KG1 (cell line): ENCODE data around the gene LIMS2.

Source experiments
- DNase-seq: peaks from one replicate; lab custom pipeline; 2025; lab: John Stamatoyannopoulos, UW

Gene LIMS2

DNA sequence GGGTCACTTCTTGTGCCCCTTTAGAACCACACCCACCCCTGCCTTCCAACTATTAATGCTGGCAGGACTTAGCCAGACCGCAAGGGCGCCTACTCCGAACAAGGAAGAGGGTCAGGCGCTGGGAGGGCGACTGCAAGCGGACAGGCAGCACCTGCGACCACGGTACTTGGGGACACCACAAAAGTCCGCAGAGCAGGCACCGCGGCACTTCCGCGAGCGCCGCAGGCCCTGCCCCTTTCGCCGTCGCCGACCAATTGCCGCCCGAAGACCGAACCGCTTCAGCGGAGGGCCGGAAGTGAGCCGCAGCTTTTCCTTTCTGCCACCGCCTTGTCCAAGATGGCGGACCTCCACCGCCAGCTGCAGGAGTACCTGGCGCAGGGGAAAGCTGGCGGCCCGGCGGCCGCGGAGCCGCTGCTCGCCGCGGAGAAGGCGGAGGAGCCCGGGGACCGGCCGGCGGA, 25.9 kb upstream of the LIMS2 start, which contains the start of gene SFT2D3:
Gene SFT2D3, plus strand, starts transcription at position 305 of the 458 bp plus-strand sequence. Its CDS starts 32 bp downstream, at position 337.
- DNase-seq, result peak; percentile 57

DNA sequence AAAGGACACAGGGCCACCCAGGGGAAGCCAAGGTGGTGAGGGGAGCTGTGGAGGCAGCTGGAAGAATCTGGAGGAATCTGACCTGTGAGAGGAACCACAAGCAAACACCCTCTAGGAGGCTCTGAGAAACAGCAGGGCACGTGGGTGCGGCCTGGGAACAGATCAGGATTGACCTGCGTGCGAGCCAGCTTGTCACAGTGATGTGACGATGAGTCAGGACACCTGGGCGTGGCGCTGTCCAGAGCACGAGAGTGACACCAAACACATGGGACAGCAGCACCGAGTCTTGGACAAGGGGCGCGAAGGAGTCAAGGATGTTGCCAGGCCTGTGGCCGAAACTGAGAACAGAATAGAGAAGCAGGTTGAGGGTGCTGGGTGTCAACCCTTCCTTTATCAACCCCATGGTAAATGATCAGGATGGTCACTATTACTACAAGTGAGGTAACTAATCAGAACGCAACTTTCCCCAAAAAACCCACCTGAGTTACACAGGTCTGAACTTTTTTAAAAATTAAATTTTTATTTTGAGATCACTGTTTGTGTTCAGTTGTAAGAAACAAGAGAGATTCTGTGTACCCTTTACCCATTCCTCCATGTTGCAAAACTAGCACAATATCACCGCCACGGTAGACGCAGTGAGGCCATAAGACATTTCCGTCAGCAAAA, 25.3 kb upstream of the LIMS2 start:
- no peak for DNase-seq

DNA sequence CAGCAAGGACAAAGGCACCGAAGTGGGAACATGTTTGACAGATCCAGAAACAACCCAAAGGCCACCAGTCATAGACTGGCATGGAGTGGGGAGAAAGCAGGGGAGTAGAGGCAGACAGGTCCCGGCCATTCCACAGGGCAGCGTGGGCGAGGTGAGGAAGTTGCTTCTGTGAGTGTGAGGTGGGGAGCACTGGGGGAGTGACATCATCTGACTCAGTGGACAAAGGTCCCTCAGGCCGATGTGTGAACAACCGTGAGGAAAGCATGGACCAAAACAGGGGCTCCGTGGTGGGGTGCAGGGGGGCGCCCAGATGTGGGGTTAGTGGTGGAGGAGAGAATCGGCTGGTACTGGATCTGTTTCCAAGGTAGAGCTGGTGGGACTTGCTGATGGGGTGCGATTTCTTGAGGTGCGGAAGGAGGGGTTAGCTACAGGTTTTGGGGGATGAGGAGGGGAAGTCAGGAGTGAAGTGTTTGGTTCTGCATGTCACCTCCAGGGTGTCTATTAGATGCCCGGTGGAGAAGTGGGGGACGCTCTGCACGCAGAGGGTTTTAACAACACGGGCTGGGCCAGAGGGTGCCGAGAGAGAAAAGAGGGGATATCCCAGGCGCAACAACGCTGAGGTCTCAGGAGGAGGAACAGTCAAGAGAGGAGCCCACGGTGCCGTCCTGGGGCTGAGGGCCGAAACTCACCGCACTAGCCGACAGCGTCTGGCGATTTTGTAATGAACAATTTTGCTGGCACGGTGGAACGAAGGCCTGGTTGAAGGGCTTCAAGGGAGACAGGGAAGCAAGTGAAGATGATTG, 23.4 kb upstream of the LIMS2 start:
- no peak for DNase-seq

DNA sequence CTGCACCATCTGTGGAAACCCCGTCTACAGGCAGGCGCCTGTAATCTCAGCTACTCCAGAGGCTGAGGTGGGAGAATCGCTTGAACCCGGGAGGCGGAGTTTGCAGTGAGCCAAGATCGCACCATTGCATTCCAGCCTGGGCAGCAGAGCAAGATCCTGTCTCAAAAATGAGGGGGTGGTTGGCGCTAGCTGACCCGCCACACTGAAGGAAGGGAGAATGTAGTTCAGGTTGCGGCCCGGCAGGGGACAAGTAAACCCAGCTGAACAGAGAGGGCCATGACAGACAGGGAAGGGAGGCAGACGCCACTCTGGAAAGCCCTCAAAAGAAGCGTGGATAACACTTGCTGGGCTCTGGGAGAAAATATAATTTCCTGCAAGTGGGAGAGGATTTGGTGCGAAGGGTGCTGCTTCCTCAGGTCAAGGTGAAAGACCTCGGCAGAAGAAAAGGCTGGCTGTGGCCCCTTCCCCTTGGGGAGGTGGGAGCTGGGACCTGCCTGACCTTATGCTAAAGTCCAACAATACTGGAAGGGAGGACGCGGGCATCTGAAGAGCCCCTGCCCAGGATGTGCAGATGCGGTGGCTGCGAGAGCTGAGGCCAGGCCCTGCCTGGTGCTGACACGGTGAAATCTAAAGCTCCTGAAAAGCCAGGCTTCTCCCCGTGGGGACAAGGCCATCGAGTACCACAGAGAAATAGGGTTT, 22.3 kb upstream of the LIMS2 start:
- no peak for DNase-seq

DNA sequence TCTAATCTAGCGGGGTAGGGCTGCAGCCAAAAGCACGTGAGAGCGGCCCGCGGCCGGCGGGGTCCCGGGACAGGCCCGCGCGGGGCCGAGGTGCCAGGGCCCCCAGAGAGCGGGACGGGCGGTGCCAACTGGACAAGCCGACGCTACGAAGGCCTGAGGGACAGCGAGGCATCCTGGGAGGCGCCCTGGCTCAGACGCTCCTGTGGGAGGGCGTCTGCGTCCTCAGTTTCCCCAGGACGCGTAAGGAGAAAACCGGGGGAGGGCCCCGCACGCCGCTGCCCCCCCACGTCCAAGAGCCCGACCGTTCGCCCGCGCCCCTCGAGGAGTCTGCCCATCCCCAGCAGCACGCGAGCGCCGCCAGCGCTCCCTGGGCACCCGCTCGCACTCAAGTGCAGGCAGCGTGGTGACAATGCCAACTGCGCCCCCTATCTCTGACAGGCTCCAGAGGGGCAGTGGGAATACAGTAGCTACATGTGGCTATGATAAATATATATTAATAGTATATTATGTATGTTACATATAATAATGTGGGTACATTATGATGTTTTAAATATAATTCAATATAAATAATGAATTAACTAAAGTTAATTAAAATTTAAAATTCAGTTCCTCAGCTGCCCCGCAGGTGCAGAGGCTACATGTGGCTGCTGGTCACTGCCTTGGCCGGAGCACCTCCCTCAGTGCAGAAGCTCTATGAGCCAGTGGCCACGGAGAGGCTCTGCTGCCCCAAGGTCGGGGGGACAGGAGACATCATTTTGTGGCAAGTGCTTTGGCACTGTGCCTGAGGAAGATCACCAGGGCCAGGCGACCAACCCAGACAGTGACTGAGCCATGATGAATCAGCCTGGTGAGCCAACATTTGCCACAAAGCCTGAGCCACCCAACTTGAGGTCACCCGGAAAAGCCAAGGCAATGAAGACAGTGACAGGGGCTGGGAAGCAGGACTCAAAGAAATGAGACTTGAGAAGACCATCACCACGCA, 20.5 kb upstream of the LIMS2 start:
- DNase-seq, result no peak

DNA sequence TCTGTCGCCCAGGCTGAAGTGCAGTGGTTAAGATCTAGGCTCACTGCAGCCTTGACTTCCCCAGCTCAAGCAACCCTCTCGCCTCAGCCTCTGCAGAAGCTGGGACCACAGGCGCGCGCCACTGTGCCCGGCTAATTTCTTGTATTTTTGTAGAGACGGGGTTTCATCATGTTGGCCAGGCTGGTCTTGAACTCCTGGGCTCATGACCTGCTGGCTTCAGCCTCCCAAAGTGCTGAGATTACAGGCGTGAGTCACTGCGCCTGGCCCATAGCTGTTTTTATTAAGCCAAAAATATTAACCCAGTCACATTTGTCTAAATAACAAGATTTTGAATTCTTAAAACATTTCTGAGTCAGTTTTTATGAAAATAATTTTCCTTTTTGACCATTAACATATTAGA, 19.7 kb upstream of the LIMS2 start:
- DNase-seq, result no peak

DNA sequence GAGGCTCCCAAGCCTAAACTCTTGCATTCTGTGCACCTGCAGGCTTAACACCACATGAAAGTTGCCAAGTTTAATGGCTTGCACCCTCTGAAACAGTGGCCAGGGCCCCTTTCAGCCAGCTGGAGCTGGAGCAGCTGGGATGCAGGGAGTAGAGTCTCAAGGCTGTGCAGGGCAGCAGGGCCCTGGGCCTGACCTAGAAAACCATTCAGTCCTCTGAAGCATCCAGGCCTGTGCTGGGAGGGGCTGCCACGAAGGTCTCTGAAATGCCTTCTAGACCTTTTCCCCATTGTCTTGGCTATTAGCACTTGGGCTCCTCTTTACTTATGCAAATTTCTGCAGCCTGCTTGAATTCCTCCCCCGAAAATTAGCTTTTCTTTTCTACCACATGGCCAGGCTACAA, 15.4 kb upstream of the LIMS2 start:
- DNase-seq, result no peak

DNA sequence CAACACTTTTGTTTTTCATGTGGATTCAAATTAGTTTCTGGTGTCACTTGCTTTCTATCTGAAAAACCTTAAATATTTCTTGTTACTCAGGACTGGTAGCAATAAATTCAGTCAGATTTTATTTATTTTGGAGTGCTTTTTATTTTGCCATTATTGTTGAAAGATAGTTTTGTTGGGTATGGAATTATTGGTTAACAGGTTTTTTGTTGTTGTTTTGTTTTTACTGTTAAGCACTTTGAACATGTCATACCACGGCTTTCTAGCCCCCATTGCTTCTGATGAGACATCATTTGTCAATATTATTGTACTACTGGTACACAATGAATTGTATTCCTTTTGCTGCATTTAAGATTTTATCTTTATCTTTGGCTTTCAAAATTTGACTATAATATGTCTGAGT, 13.1 kb upstream of the LIMS2 start:
- DNase-seq, result no peak

DNA sequence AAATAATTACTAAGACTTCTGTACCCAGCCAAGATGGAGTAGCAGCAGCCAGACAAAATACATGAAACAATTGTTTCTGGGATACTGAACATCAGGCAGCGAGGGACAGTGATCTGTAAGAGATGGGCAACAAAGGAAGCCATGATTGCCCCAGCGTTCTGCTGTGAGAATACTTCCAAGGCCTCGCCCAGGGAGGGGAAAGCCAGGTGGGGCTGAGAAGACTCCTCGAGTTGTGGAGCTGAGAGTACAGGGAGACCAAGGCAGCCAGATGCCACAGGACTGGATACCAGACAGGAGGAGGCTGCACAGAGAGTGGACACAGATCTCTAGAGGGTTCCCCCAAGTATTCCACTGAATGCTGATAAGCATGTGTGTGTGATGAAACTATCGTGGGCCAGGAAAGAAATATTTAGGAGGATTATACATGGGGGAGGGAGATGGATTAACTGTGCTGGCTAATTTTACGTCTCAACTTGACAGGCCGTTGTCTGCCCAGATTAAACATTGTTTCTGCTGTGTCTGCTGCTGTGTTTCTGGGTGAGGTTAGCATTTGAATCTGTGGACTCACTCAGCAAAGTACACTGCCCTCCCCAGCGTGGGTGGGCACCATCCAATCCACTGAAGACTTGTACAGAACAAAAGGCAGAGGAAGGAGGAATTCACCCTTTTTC, 10.2 kb upstream of the LIMS2 start:
- DNase-seq, result no peak

DNA sequence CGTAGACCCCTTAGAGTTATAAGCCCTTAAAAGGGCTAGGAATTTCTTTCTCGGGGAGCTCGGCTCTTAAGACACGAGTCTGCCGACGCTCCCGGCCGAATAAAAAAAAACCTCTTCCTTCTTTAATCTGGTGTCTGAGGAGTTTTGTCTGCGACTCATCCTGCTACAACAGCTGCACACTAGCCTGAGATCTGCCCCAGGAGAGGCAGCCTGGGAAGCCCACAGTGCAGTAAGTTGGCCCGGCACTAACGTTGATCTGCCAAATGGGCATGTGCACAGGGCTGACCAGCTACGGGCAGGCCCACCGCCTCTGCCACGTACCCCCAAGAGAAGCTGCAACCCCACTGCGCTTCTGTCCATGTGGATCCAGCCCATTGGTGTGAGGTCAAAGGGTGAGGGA, 8.4 kb upstream of the LIMS2 start:
- DNase-seq, result no peak

DNA sequence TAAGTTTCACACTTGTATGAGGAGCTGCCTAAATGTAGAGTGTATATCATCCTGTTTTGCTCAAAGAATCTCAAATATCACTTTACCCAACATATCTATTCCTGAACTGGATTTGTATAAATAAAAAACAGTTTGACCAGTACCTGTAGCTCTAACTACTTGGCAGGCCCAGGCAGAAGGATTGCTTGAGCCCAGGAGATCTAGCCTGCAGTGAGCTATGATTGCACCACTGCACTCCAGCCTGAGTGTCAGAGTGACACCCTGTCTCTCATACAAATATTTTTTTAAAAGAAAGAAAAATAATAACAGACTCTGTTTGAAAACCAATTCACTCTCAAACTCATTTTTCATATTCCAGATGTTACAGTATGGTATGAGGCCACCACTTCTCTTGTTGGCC, 7.7 kb upstream of the LIMS2 start:
- no peak for DNase-seq

DNA sequence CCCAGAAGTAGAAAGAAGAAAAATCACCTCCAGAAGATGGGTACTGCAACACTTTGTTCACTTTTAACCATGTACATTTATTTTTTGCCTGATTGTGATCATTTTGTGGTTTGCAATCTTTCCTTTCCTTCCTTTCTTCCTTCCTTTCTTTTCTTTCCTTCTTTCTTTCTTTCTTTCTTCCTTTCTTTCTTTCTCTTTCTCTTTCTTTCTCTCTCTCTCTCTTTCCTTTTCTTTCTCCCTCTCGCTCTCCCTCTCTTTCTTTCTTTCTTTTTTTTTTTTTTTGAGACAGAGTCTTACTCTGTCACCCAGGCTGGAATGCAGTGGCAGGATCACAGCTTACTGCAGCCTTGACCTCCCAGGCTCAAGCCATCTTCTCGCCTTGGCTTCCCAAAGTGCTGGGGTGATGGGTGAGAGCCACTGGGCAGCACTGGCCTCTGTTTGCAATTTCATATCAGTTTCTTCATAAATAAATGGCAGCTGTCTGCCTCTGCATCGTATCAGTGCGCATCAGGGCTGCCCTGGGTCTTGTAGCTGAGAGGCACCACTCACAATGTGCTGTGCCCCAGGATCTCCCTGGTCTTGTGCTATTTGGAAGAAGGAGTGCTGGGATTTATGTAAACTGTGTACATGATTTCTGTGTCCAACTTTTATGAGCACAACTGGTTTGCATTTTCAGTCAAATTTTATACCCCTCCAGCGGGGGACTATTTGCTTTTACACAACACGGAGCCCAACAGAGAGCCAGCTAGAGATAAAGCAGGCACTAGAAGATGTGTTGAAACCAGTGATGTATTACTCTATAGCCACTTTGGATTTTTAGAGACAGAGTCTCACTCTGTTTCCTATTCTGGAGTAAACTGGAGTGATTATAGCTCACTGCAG, 6.9 kb upstream of the LIMS2 start:
- DNase-seq, result no peak

DNA sequence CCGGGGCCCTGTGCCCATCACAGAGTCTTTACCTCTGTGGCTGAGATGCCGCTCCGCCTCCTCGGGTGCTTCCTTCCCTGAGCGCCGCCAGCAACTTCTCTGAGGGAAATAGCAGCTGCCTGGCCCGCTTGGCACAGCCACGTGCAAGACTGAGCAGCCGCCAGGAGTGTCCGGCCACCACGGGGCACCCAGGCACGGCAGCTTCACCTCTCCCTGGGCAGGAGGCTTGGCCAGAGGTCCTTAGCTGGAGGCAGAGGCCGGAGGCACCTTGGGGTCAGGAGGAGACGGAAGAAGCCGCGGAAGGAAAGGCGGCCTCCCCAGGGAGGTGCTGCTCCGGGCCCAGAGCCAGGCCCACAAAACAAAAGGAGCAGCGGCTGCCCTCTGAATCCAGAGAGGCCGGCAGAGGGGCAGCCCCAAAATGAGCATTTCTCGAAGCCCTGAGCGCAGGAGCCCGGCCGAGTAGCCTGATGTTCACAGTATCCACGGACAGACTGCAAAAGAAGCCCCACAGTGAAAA, 6.0 kb upstream of the LIMS2 start:
- no peak for DNase-seq

DNA sequence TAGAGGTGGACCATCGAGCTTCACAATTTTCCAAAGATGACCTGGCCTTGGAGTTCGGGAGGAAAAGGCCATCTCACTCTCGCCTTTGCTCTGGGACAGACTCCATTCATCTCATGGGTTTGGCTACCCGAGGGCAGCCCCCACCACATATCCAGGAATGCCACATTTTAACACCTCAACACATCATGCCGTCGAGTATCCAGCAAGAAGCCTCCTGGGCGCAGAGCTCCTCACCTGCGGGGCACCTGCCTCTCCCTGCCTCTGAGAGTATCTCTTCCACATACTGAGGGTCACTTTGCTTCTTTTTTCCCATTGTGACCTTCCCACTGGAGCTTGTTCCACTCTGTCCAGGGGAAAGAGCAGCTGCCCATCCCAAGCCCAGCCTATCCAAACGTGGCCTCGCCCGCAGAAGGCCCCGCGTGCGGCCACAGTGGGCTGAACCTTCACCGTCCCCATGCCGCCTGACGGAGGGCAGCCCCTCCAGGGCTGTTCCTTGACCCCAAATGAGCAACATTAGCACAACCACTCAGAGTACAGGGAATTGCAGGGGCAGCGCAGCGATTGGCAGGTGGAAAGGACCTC, 5.5 kb upstream of the LIMS2 start:
- no peak for DNase-seq

DNA sequence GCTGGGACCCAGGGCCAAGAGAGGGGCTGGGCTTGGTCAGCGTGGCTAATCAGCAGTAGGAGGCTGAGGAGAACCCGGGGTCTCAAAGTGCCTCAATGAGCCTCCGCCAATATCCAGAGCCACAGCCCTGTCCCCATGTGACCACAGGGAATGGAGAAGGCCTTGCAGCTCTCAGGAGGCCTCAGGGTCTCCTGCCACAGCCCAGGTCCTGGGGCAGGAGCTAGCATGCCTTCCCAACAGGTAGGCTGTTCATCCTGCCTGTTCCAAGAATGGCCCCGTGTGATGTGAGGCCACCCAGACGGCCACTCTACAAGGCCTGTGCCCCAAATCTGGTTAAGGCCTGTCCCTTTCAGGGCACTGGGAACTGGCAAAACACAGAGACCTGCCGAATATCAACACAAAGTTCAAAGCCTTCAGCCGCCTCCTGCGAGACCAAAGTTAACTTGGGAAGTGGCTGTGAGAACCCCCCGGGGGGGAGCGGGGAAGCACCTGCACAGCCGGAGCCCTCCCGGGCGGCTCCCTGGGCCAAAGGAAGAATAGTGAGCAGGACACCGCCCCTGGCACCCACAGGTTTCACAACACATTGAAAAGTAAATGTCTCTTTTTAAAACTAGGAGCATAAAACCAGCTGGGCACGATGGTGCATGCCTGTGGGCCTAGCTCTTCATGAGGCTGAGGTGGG, 4.5 kb upstream of the LIMS2 start:
- DNase-seq, result no peak

DNA sequence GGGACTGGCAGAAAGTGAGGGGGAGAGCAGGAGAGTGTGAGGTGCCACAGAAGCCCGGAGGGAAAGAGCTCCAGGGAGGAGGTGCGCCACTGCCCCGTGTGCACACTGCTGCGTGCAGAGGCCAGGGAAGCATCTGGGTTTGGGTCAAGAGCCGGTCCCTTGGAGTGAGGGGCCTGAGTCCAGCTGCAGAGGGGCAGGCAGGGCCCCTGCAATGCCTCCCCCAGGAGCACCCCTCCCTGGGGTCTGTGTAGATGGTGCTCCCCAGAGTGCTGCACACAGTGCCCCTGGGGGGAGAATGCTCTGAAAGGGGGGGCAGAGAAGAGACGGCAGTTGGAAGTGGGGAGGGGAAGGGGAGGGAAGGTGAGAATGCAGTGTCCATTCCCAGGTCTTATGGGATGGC, 3.7 kb upstream of the LIMS2 start:
- DNase-seq, result no peak

DNA sequence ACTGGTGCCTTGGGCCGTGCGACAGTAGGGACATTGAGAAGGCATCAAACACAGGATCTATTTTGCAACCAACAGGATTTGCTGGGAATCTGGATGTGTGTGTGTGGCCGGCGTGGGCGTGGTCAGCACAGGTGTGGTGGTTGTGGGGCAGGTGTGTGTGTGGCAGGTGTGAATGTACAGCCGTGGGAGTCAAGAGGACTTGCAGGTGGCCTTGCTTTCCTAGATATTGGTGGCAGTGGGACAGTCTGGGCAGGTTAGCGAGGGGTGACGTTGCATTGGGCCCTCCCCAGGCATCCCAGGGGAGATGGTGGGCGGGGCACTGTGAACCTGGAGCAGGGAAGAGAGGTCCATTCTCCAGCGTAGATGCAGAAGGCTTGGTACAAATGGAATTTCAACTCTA, 3.2 kb upstream of the LIMS2 start:
- DNase-seq, result no peak

DNA sequence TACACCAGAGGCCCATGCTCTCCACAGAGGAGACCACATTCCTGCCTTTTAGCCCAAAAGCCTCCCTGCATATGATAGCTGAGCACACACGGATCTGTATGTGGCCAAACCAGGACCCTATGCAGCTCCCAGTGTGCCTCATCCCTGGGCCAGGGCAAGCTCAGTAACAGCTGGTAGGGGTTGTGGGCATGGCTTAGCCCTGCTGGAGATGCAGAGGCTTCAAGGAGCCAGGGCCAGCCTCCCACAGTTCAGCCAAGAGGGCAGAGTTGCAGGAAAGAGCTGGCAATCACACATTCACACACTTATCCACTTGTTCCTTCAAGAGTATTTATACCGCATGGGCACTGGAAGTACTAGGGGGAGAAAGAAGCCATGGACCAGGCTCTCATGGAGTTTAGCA, 1.6 kb upstream of the LIMS2 start:
- no peak for DNase-seq
